A549 (cell line): ENCODE results near the gene SMARCD1. TPM values are rescaled to one million over a fixed set of nuclear protein-coding genes. Genes with fewer than 3 reads are reported as not detected.

Experiments used
- ATAC-seq, 2 experiments: fragments of 200-7000 bp in 1 of 2; fragments of >200 bp in 1 of 2; cut with Nextera tagmentation in 1 of 2; cut with Tn5 transposase in 1 of 2; 3 replicates each; pipeline versions ENCODE4 v1.8.0 to v1.9.1; 2018 to 2020; ENCODE audit warnings: mild to moderate bottlenecking in 1 of 2, moderate library complexity in 1 of 2
- CTCF ChIA-PET: fragments of 300-600 bp; sonication (Branson Sonifier 250); formaldehyde crosslinking; extraction: SDS; loops from one replicate; lab custom pipeline; 2021; ENCODE audit warnings: antibody characterized with exemption, inconsistent platforms; lab: Yijun Ruan, JAX
- POLR2A ChIA-PET: fragments of 350-600 bp; formaldehyde crosslinking; extraction: SDS; loops from one replicate; lab custom pipeline; 2021; ENCODE audit warnings: antibody characterized with exemption, inconsistent platforms; lab: Yijun Ruan, JAX
- DNase-seq, 2 experiments: peaks; one replicate each; pipeline versions ENCODE4 v3.0.0 to v3.0.0-alpha.2; 2011 to 2016; ENCODE audit warnings: low read depth in 1 of 2, low spot score in 1 of 2
- FAIRE-seq: peaks from 2 replicates; lab custom pipeline; 2011; peaks lifted over from hg19 to GRCh38; lab: Jason Lieb, UNC
- H3K27ac ChIP-seq, 2 experiments: fragments of >200 bp; sonication (Bioruptor Twin); formaldehyde crosslinking; 3 replicates each; pipeline ENCODE4 v1.5.1; 2016 to 2017
- H3K4me1 ChIP-seq: fragments of >200 bp; sonication (Bioruptor Twin); formaldehyde crosslinking; 3 replicates; pipeline ENCODE4 v1.6.1; 2016
- H3K4me2 ChIP-seq: fragments of >200 bp; sonication (Bioruptor Twin); formaldehyde crosslinking; 3 replicates; pipeline ENCODE4 v1.6.1; 2016
- H3K4me3 ChIP-seq: fragments of >200 bp; sonication (Bioruptor Twin); formaldehyde crosslinking; 3 replicates; pipeline ENCODE4 v1.5.1; 2016
- H3K9me3 ChIP-seq: fragments of >200 bp; sonication (Bioruptor Twin); formaldehyde crosslinking; 3 replicates; pipeline ENCODE4 v1.6.1; 2016
- BHLHE40 ChIP-seq: IDR thresholded peaks from 2 replicates; pipeline ENCODE4 v1.6.1; 2012; ENCODE audit warnings: low read depth, low read length, inconsistent platforms
- CEBPB ChIP-seq, 2 experiments: fragments of >200 bp in 1 of 2; sonication (Bioruptor Twin) in 1 of 2; formaldehyde crosslinking in 1 of 2; IDR thresholded peaks; 2 replicates each; pipeline ENCODE4 v1.6.1; 2012 to 2016
- CHD4 ChIP-seq: fragments of 200-600 bp; sonication (generic); IDR thresholded peaks from 2 replicates; pipeline ENCODE4 v1.6.1; 2016; ENCODE audit warnings: antibody characterized with exemption, mild to moderate bottlenecking, borderline replicate concordance
- EHMT2 ChIP-seq: fragments of 200-600 bp; sonication (generic); IDR thresholded peaks from 2 replicates; pipeline ENCODE4 v1.6.1; 2016; ENCODE audit warnings: antibody characterized with exemption, low read depth, mild to moderate bottlenecking, moderate library complexity
- FOXS1 ChIP-seq: fragments of 250-450 bp; sonication (Bioruptor Pico); IDR thresholded peaks from 2 replicates; pipeline ENCODE4 v1.5.0; 2020; ENCODE audit warnings: mild to moderate bottlenecking, moderate library complexity
- HOXB13 ChIP-seq: fragments of 250-450 bp; sonication (Bioruptor Pico); IDR thresholded peaks from 2 replicates; pipeline ENCODE4 v1.5.0; 2020; ENCODE audit warnings: low read depth, mild to moderate bottlenecking, moderate library complexity
- JUNB ChIP-seq: fragments of >200 bp; sonication (Bioruptor Twin); formaldehyde crosslinking; IDR thresholded peaks from 2 replicates; pipeline ENCODE4 v1.6.1; 2016
- KDM1A ChIP-seq: fragments of 200-600 bp; sonication (generic); IDR thresholded peaks from 2 replicates; pipeline ENCODE4 v1.6.1; 2016; ENCODE audit warnings: low read depth, mild to moderate bottlenecking
- KDM5A ChIP-seq: fragments of 200-600 bp; sonication (generic); IDR thresholded peaks from 2 replicates; pipeline ENCODE4 v1.6.1; 2016; ENCODE audit warnings: antibody characterized with exemption, mild to moderate bottlenecking
- MAFK ChIP-seq: fragments of 450-650 bp; IDR thresholded peaks from 2 replicates; pipeline ENCODE4 v1.6.1; 2014; ENCODE audit not compliant: partially characterized antibody
- MAZ ChIP-seq: fragments of 150-350 bp; IDR thresholded peaks from 2 replicates; pipeline ENCODE4 v1.6.1; 2014; ENCODE audit warnings: antibody characterized with exemption, low read depth, low read length, borderline replicate concordance
- NFE2L2 ChIP-seq: fragments of 150-350 bp; conservative IDR thresholded peaks from 2 replicates; pipeline ENCODE4 v1.6.1; 2014; ENCODE audit warnings: low read length
- PHF8 ChIP-seq: fragments of 200-600 bp; sonication (generic); IDR thresholded peaks from 2 replicates; pipeline ENCODE4 v1.6.1; 2016; ENCODE audit warnings: low read depth, mild to moderate bottlenecking, antibody characterized with exemption, moderate library complexity, borderline replicate concordance
- RAD21 ChIP-seq, 2 experiments: fragments of >200 bp in 1 of 2; sonication (Bioruptor Twin) in 1 of 2; formaldehyde crosslinking in 1 of 2; IDR thresholded peaks in 1 of 2; conservative IDR thresholded peaks in 1 of 2; 2 replicates in 1 of 2; 3 replicates in 1 of 2; pipeline ENCODE4 v1.6.1; 2012 to 2018; ENCODE audit warnings: inconsistent platforms in 1 of 2
- RFX5 ChIP-seq: fragments of 450-650 bp; IDR thresholded peaks from 2 replicates; pipeline ENCODE4 v1.7.1; 2014; ENCODE audit warnings: antibody characterized with exemption, mild to moderate bottlenecking, moderate library complexity
- SMC3 ChIP-seq: fragments of >200 bp; sonication (Bioruptor Twin); formaldehyde crosslinking; IDR thresholded peaks from 3 replicates; pipeline ENCODE4 v1.6.1; 2018; ENCODE audit warnings: inconsistent platforms
- TFCP2L1 ChIP-seq: fragments of 250-450 bp; sonication (Bioruptor Pico); IDR thresholded peaks from 2 replicates; pipeline ENCODE4 v1.5.0; 2021; ENCODE audit warnings: mild to moderate bottlenecking
- TP53 ChIP-seq: fragments of 250-450 bp; sonication (Bioruptor Pico); IDR thresholded peaks from 2 replicates; pipeline ENCODE4 v1.5.0; 2021; ENCODE audit warnings: mild to moderate bottlenecking, moderate library complexity
- ZNF302 ChIP-seq: fragments of 250-450 bp; sonication (Bioruptor Pico); IDR thresholded peaks from 2 replicates; pipeline ENCODE4 v1.9.0; 2021; ENCODE audit warnings: inconsistent platforms, mild to moderate bottlenecking, moderate library complexity
- WGBS: methylation state at CpG from one replicate; pipeline ENCODE4 v1.1.6; 2017; ENCODE audit errors: missing lambda C conversion rate; 5-methylcytosine and 5-hydroxymethylcytosine counted together
- polyA plus RNA-seq, 4 experiments: library from polyadenylated mRNA; depleted of rRNA in 3 of 4; stranded (reverse); fragments of >200 nt; fragmentation: RNase III in 1 of 4; extraction: RNeasy Plus Mini Kit Qiagen cat#74134 plus additional on column Dnase treatment in 1 of 4; gene quantifications; 2 replicates in 3 of 4; 3 replicates in 1 of 4; pipeline ENCODE4 v1.2.3, GENCODE V29; 2011 to 2017
- TF ChIP-seq, protein P1 (sequence below): fragments of 450-650 bp; IDR thresholded peaks from 2 replicates; pipeline ENCODE4 v1.6.1; 2014; ENCODE audit warnings: antibody characterized with exemption
- TF ChIP-seq, protein P2 (sequence below): fragments of >200 bp; sonication (Bioruptor Twin); formaldehyde crosslinking; IDR thresholded peaks from 3 replicates; pipeline ENCODE4 v1.5.1; 2016
- TF ChIP-seq, protein P3 (sequence below): IDR thresholded peaks from 2 replicates; pipeline ENCODE4 v1.6.1; 2012; ENCODE audit warnings: low read depth, borderline replicate concordance
- TF ChIP-seq, protein P4 (sequence below): fragments of 200-600 bp; sonication (generic); IDR thresholded peaks from 2 replicates; pipeline ENCODE4 v1.6.1; 2016; ENCODE audit warnings: antibody characterized with exemption, mild to moderate bottlenecking, moderate library complexity

SMARCD1 gene
- polyA plus RNA-seq, 2 of the 4 experiments (the other 2 are of a cell fraction) = 62.5 to 80.7 TPM

DNA sequence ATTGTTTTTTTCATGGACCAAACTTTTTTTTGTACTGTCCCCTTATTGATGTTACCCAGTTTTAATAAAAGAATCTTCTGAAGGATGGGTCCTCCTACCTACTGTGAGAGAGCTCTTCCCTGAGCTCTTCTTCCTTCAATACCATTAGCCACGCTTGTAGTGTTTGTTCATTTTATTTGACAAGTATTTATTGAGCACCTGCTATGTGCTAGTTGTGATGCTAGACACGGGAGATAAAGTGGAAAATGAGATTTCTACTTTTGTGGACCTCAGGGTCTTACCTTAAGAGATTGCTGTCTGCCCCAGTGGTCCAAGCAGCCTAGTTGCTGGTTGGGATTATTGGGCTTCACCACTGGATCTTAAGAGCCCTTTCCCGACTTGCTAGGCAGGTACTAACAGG lies 15.4 kb downstream of the SMARCD1 start:
- no peak for ATAC-seq
- H3K4me3 ChIP-seq = no peak overlapping the region
- no peak overlapping the region for H3K27ac ChIP-seq
- TF ChIP-seq CEBPB (IDR thresholded peaks at IDR 0.05) = no peak
- TF ChIP-seq, protein P1, sequence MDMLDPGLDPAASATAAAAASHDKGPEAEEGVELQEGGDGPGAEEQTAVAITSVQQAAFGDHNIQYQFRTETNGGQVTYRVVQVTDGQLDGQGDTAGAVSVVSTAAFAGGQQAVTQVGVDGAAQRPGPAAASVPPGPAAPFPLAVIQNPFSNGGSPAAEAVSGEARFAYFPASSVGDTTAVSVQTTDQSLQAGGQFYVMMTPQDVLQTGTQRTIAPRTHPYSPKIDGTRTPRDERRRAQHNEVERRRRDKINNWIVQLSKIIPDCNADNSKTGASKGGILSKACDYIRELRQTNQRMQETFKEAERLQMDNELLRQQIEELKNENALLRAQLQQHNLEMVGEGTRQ = no peak
- TF ChIP-seq TP53 (CRISPR knock-in tag) = no peak
- TF ChIP-seq TFCP2L1 = no peak
- TF ChIP-seq RFX5 = no peak
- no peak for TF ChIP-seq HOXB13 (CRISPR knock-in tag)
- no peak for TF ChIP-seq MAZ
- no peak for TF ChIP-seq RAD21 (conservative IDR thresholded peaks at IDR 0.05 in 1 of 2, IDR thresholded peaks at IDR 0.05 in 1 of 2)
- no peak for TF ChIP-seq ZNF302 (CRISPR knock-in tag)
- H3K4me1 ChIP-seq = no peaks in the 10 kb centered on the region
- WGBS = 78% methylated on average over 3 of the region's 3 CpGs
- no peak overlapping the region for H3K4me2 ChIP-seq
- no peaks in the 10 kb centered on the region for H3K9me3 ChIP-seq
- ChIA-PET POLR2A (interaction anchor here (2.7 kb wide), 1 partner anchor 11 kb away, joined by 17 read pairs; the partner anchor contains the start of gene COX14), CTCF (interaction anchor here (0.7 to 17.7 kb wide), 9 partner anchors 12 to 75 kb away, joined by 3 to 309 read pairs (median 3); partner anchors contain the start of genes CERS5, COX14 and SMARCD1)
- DNase-seq = no peak
- FAIRE-seq = no peak

DNA sequence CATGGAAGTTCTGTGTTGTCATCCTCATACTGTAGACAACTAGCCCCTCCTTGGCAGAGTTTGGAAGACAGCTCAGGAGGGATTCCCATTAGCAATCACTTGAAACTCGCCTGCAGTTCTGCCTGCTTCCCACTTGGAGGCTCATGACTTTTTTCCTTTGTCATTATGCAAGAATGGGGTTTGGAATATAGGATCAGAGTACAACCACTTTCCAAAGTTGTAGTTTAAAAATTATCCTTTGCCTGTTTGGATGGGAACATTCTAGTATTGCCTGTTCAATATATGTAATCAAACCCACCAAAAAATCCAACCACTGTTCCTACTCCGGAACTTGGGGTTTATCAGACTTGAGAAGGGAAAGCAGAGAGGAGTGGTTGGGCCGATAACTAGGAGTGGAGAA lies 16.5 kb downstream of the SMARCD1 start:
- TF ChIP-seq, protein P2, sequence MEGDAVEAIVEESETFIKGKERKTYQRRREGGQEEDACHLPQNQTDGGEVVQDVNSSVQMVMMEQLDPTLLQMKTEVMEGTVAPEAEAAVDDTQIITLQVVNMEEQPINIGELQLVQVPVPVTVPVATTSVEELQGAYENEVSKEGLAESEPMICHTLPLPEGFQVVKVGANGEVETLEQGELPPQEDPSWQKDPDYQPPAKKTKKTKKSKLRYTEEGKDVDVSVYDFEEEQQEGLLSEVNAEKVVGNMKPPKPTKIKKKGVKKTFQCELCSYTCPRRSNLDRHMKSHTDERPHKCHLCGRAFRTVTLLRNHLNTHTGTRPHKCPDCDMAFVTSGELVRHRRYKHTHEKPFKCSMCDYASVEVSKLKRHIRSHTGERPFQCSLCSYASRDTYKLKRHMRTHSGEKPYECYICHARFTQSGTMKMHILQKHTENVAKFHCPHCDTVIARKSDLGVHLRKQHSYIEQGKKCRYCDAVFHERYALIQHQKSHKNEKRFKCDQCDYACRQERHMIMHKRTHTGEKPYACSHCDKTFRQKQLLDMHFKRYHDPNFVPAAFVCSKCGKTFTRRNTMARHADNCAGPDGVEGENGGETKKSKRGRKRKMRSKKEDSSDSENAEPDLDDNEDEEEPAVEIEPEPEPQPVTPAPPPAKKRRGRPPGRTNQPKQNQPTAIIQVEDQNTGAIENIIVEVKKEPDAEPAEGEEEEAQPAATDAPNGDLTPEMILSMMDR = peak; percentile 30; the same call in 2 of the 3 replicates
- TF ChIP-seq CEBPB (IDR thresholded peaks at IDR 0.05) (peak; percentile 36 to 75; a peak in 3 of 4 replicates), RAD21 (conservative IDR thresholded peaks at IDR 0.05 in 1 of 2, IDR thresholded peaks at IDR 0.05 in 1 of 2) (peak in 1 of 2 experiments; percentile 50; a peak in 2 of 5 replicates), TP53 (CRISPR knock-in tag) (no peak), FOXS1 (CRISPR knock-in tag) (no peak), SMC3 (peak; percentile 40; the same call in 2 of the 3 replicates), KDM1A (no peak)
- TF ChIP-seq, protein P3, sequence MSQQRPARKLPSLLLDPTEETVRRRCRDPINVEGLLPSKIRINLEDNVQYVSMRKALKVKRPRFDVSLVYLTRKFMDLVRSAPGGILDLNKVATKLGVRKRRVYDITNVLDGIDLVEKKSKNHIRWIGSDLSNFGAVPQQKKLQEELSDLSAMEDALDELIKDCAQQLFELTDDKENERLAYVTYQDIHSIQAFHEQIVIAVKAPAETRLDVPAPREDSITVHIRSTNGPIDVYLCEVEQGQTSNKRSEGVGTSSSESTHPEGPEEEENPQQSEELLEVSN = no peak
- POLR2A ChIA-PET = interaction anchor here (1.4 to 2.7 kb wide), 3 partner anchors 10 to 19 kb away, joined by 4 to 17 read pairs (median 14); partner anchors contain the start of genes COX14 and SMARCD1
- CTCF ChIA-PET = interaction anchor here (0.7 to 17.7 kb wide), 12 partner anchors 11 to 289 kb away, joined by 3 to 309 read pairs (median 4); partner anchors contain the start of genes CERS5, COX14 and SMARCD1
- H3K4me1 ChIP-seq = no peaks in the 10 kb centered on the region
- no peak overlapping the region for H3K4me2 ChIP-seq
- ATAC-seq = peak; percentile 59 to 72
- H3K9me3 ChIP-seq = no peaks in the 10 kb centered on the region
- FAIRE-seq = no peak
- no peak overlapping the region for H3K27ac ChIP-seq
- WGBS = 75% methylated on average over 3 of the region's 3 CpGs
- DNase-seq = peak; percentile 57 to 65
- H3K4me3 ChIP-seq = no peak overlapping the region

DNA sequence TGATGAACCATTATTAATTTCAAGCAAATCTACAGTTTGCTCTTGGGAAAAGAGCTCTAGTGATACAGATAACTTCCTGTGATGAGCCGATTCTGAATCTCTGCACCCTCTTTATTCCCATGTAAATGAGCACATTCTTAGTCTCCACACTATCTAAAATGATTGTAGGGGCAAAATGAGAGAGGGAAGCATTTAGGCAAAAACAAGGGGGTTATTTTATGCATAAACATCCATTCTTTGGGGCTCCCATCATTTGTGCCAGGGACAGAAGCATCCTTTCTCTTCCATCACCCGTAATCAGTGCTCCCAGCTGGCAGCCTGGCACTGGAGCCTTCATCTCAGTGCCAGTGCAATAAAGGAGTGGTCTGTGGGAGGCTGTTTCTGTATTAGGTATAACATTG lies 17.0 kb downstream of the SMARCD1 start:
- H3K27ac ChIP-seq = no peak overlapping the region
- FAIRE-seq = no peak
- DNase-seq = no peak

More for the DNA sequence above, 17.0 kb downstream of the SMARCD1 start:
- H3K4me1 ChIP-seq = no peaks in the 10 kb centered on the region
- no peak for ATAC-seq
- POLR2A ChIA-PET = interaction anchor here (1.4 to 2.7 kb wide), 3 partner anchors 10 to 19 kb away, joined by 4 to 17 read pairs (median 14); partner anchors contain the start of genes COX14 and SMARCD1
- CTCF ChIA-PET = interaction anchor here (1.0 to 17.7 kb wide), 9 partner anchors 10 to 213 kb away, joined by 3 to 309 read pairs (median 6); partner anchors contain the start of genes COX14 and SMARCD1
- 91% methylated on average over 2 of the region's 2 CpGs for WGBS
- no peaks in the 10 kb centered on the region for H3K9me3 ChIP-seq
- no peak overlapping the region for H3K4me3 ChIP-seq
- H3K4me2 ChIP-seq = no peak overlapping the region
- TF ChIP-seq, protein P4, sequence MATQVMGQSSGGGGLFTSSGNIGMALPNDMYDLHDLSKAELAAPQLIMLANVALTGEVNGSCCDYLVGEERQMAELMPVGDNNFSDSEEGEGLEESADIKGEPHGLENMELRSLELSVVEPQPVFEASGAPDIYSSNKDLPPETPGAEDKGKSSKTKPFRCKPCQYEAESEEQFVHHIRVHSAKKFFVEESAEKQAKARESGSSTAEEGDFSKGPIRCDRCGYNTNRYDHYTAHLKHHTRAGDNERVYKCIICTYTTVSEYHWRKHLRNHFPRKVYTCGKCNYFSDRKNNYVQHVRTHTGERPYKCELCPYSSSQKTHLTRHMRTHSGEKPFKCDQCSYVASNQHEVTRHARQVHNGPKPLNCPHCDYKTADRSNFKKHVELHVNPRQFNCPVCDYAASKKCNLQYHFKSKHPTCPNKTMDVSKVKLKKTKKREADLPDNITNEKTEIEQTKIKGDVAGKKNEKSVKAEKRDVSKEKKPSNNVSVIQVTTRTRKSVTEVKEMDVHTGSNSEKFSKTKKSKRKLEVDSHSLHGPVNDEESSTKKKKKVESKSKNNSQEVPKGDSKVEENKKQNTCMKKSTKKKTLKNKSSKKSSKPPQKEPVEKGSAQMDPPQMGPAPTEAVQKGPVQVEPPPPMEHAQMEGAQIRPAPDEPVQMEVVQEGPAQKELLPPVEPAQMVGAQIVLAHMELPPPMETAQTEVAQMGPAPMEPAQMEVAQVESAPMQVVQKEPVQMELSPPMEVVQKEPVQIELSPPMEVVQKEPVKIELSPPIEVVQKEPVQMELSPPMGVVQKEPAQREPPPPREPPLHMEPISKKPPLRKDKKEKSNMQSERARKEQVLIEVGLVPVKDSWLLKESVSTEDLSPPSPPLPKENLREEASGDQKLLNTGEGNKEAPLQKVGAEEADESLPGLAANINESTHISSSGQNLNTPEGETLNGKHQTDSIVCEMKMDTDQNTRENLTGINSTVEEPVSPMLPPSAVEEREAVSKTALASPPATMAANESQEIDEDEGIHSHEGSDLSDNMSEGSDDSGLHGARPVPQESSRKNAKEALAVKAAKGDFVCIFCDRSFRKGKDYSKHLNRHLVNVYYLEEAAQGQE = no peak
- TF ChIP-seq ZNF302 (CRISPR knock-in tag) (no peak), BHLHE40 (no peak), PHF8 (no peak), MAFK (no peak), JUNB (no peak), NFE2L2 (no peak), CHD4 (no peak), EHMT2 (no peak), KDM1A (no peak), KDM5A (no peak)
- TF ChIP-seq, all 56 proteins: peak for 0
